ENCODE measurements around the gene KRTAP4-8. TPM values are rescaled to one million over a fixed set of nuclear protein-coding genes. Genes with fewer than 3 reads are reported as not detected.
"Not testable (repeated sequence)": the region's sequence is repeated elsewhere in the genome, so short reads cannot be mapped to it uniquely, and the experiment has no call there.

KRTAP4-8 gene
- total RNA-seq, 4 donors from 2014 or later, result not detected

- WGBS, 2 donors, result 50 to 59% methylated on average over 1 of the region's 1 CpG
Observed at GRCh38 chr17:41107941-41108450, 10.1 kb upstream of the KRTAP4-8 start.

GRCh38 chr17:41105347-41105746, 7.4 kb upstream of the KRTAP4-8 start, which contains the start of gene KRTAP4-9:
TSS of gene KRTAP4-9 (plus strand) at chr17:41105389. CDS start at chr17:41105389, 0 bp downstream.
- 62 to 69% methylated on average over 9 of the region's 10 CpGs for WGBS, 2 donors
- H3K27ac ChIP-seq, result not testable (repeated sequence)

More at GRCh38 chr17:41107941-41108450, 10.1 kb upstream of the KRTAP4-8 start:
- TF ChIP-seq POLR2A (IDR thresholded peaks at IDR 0.05), result no peak
- no peak for DNase-seq (ENCODE audit: low spot score in 2 of 2)
- Histone ChIP-seq H3K9me3 (no peaks in the 10 kb centered on the region), H3K27me3 (no peaks in the 10 kb centered on the region), H3K36me3 (no peaks in the 10 kb centered on the region), H3K27ac (no peak overlapping the region), H3K4me1 (no peaks in the 10 kb centered on the region), H3K4me3 (no peak overlapping the region)

DNA sequence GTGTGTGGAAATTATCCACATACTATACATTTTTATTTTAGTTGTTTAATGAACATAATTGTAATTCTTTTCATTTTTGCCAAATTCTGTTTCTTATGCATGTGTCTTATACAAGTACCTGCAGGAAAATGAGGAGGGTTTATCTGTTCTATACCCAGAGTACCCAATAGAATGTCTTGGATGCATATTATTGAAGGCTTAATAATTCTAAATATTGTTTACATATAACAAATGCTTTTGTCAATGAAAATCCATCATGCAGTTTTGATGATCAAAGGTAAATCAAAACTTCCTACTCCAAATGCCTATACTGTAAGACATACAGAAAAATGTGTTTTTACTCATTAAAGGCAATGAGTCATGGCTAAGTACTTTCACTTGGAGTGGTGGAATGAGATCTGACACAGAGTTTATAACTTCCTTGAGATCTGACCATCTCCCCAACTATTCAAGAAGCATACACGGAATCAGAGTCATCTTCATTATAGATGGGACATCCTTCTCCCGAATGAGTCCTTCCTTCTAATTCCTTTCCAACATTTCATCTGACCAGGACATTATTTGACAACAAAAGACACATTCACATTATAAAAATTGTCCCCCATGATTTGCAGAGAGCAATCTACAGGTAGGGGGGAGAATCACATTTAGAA, 6.6 kb upstream of the KRTAP4-8 start:
- H3K27ac ChIP-seq; H3K4me1 ChIP-seq; H3K9me3 ChIP-seq; H3K36me3 ChIP-seq; DNase-seq (ENCODE audit: low spot score in 2 of 2); H3K27me3 ChIP-seq; H3K4me3 ChIP-seq: not testable (repeated sequence)
- 60 to 76% methylated on average over 2 of the region's 2 CpGs for WGBS, 2 donors

More at GRCh38 chr17:41105347-41105746, 7.4 kb upstream of the KRTAP4-8 start, which contains the start of gene KRTAP4-9:
- H3K36me3 ChIP-seq; H3K4me1 ChIP-seq; H3K27me3 ChIP-seq; DNase-seq (ENCODE audit: low spot score in 2 of 2); H3K4me3 ChIP-seq; H3K9me3 ChIP-seq: not testable (repeated sequence)

DNA sequence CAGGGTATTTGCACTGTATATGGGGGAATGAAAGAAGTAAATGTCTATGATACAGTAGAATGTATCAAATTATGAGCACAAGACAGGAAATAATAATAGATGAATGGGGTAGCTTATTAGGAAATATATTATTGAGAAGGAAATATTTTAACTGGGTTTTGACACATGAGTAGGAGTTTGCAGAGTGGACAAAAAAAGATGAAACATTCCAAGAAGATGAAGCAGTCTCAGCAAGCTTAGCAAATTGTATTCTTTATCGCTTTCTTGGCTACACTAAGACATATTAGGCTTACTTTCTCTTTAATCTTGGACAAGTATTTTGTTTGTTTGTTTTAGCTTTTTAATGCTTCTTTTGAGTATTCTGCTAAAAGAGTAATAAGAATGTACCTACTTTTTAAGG, 6.0 kb upstream of the KRTAP4-8 start:
- H3K27ac ChIP-seq, result no peak overlapping the region
- no peaks in the 10 kb centered on the region for H3K4me1 ChIP-seq
- no peak overlapping the region for H3K4me3 ChIP-seq
- H3K9me3 ChIP-seq, result no peaks in the 10 kb centered on the region
- H3K27me3 ChIP-seq, result no peaks in the 10 kb centered on the region
- TF ChIP-seq, protein P1, sequence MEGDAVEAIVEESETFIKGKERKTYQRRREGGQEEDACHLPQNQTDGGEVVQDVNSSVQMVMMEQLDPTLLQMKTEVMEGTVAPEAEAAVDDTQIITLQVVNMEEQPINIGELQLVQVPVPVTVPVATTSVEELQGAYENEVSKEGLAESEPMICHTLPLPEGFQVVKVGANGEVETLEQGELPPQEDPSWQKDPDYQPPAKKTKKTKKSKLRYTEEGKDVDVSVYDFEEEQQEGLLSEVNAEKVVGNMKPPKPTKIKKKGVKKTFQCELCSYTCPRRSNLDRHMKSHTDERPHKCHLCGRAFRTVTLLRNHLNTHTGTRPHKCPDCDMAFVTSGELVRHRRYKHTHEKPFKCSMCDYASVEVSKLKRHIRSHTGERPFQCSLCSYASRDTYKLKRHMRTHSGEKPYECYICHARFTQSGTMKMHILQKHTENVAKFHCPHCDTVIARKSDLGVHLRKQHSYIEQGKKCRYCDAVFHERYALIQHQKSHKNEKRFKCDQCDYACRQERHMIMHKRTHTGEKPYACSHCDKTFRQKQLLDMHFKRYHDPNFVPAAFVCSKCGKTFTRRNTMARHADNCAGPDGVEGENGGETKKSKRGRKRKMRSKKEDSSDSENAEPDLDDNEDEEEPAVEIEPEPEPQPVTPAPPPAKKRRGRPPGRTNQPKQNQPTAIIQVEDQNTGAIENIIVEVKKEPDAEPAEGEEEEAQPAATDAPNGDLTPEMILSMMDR (IDR thresholded peaks at IDR 0.05), result no peak
- TF ChIP-seq POLR2A (IDR thresholded peaks at IDR 0.05), result no peak
- no peak for TF ChIP-seq EP300 (IDR thresholded peaks at IDR 0.05)
- DNase-seq (ENCODE audit: low spot score in 2 of 2), result no peak
- H3K36me3 ChIP-seq, result no peaks in the 10 kb centered on the region
- 84 to 88% methylated on average over 1 of the region's 1 CpG for WGBS, 2 donors

- Histone ChIP-seq H3K4me1 (no peaks in the 10 kb centered on the region), H3K9me3 (no peaks in the 10 kb centered on the region), H3K36me3 (no peaks in the 10 kb centered on the region), H3K27ac (no peak within 1 kb of the TSS), H3K27me3 (no peaks in the 10 kb centered on the region), H3K4me3 (no peak within 1 kb of the TSS)
- DNase-seq (ENCODE audit: low spot score in 2 of 2), result no peak
- 42 to 53% methylated on average over 9 of the region's 10 CpGs for WGBS, 2 donors
- TF ChIP-seq, protein P1 (IDR thresholded peaks at IDR 0.05), result no peak
- no peak for TF ChIP-seq EP300 (IDR thresholded peaks at IDR 0.05)
- no peak for TF ChIP-seq POLR2A (IDR thresholded peaks at IDR 0.05)
Observed at GRCh38 chr17:41101586-41102259, 3.8 kb upstream of the KRTAP4-8 start, which contains the start of gene KRTAP4-16. TSS of gene KRTAP4-16 (minus strand) at chr17:41102209. CDS start at chr17:41102209, 0 bp downstream.

DNA sequence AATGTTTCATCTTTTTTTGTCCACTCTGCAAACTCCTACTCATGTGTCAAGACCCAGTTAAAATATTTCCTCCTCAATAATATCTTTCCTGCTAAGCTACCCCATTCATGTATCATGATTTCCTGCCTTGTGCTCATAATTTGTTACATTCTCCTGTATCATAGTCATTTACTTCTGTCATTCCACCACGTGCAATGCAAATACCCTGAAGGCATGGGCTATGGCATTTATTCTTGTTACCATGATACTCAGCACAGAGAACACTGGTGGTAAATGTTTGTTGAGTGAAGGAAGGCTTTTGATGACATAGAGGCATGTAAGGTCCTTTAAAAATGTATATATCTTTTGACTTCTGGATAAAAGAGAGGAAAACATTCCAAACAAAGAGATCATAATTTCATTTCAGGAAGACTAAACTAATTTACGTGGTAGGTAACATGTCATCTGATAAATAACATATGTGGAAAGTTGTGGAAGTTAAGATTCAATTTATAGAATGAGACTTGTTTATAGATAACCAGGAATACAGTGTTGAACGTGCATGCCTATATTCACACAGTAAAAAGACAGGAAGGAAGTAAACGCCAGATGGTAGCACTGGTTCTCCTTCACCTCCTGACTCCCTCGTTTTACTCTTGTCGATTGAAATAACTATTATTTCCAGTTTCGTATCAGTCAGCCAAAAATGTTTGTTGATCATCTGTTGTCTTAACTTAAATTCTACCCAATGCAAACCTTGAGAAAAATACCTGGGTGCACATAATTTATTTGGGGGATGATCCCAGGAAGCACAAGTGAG, 1.9 kb upstream of the KRTAP4-8 start:
- DNase-seq (ENCODE audit: low spot score in 2 of 2); H3K4me1 ChIP-seq; H3K9me3 ChIP-seq; H3K27me3 ChIP-seq; H3K27ac ChIP-seq; H3K4me3 ChIP-seq; H3K36me3 ChIP-seq: not testable (repeated sequence)
- WGBS, 2 donors, result 58 to 65% methylated on average over 7 of the region's 7 CpGs
